GM23248 (cell line): ENCODE data around the gene JUN. TPM values are rescaled to one million over a fixed set of nuclear protein-coding genes. Genes with fewer than 3 reads are reported as not detected.

Experiments used
- DNase-seq: peaks from one replicate; pipeline ENCODE4 v3.0.0-alpha.2; 2015
- H2AFZ ChIP-seq: fragments of 200-600 bp; sonication (generic); 2 replicates; pipeline ENCODE4 v1.6.1; 2016; ENCODE audit warnings: antibody characterized with exemption
- H3F3A ChIP-seq: fragments of 200-600 bp; sonication (generic); 2 replicates; pipeline ENCODE4 v1.6.1; 2016; ENCODE audit warnings: mild to moderate bottlenecking, antibody characterized with exemption, mixed run types; ENCODE audit not compliant: insufficient read depth
- H3K27ac ChIP-seq: fragments of 200-600 bp; sonication (generic); 2 replicates; pipeline ENCODE4 v1.5.1; 2016; ENCODE audit warnings: mild to moderate bottlenecking
- H3K27me3 ChIP-seq: fragments of 200-600 bp; sonication (generic); replicated peaks from 2 replicates; pipeline ENCODE4 v1.6.1; 2016; ENCODE audit warnings: mild to moderate bottlenecking; ENCODE audit not compliant: insufficient read depth
- H3K36me3 ChIP-seq: fragments of 200-600 bp; sonication (generic); 2 replicates; pipeline ENCODE4 v1.6.1; 2016; ENCODE audit warnings: low read depth, mild to moderate bottlenecking
- H3K4me1 ChIP-seq: fragments of 200-600 bp; sonication (generic); 2 replicates; pipeline ENCODE4 v1.6.1; 2016; ENCODE audit warnings: mild to moderate bottlenecking; ENCODE audit not compliant: insufficient read depth
- H3K4me2 ChIP-seq: fragments of 200-600 bp; sonication (generic); one replicate; pipeline ENCODE4 v1.6.1; 2016; ENCODE audit warnings: mild to moderate bottlenecking; ENCODE audit not compliant: unreplicated experiment
- H3K4me3 ChIP-seq: fragments of 200-600 bp; sonication (generic); 2 replicates; pipeline ENCODE4 v1.5.1; 2016; ENCODE audit warnings: mild to moderate bottlenecking
- H3K79me2 ChIP-seq: fragments of 200-600 bp; sonication (generic); 2 replicates; pipeline ENCODE4 v1.6.1; 2016; ENCODE audit warnings: mild to moderate bottlenecking; ENCODE audit not compliant: insufficient read depth
- H3K9ac ChIP-seq: fragments of 200-600 bp; sonication (generic); 2 replicates; pipeline ENCODE4 v1.6.1; 2016; ENCODE audit warnings: mild to moderate bottlenecking
- H3K9me2 ChIP-seq: fragments of 200-600 bp; sonication (generic); 2 replicates; pipeline ENCODE4 v1.6.1; 2016; ENCODE audit warnings: mixed run types, mild to moderate bottlenecking, moderate library complexity; ENCODE audit not compliant: insufficient read depth
- H3K9me3 ChIP-seq: fragments of 200-600 bp; sonication (generic); one replicate; pipeline ENCODE4 v1.6.1; 2017; ENCODE audit warnings: low read depth
- H4K20me1 ChIP-seq: fragments of 200-600 bp; sonication (generic); 2 replicates; pipeline ENCODE4 v1.6.0; 2016; ENCODE audit not compliant: insufficient read depth
- EZH2 ChIP-seq: fragments of 200-600 bp; sonication (generic); IDR thresholded peaks from 2 replicates; pipeline ENCODE4 v1.6.1; 2018; ENCODE audit warnings: antibody characterized with exemption, mild to moderate bottlenecking; ENCODE audit not compliant: insufficient read depth, poor library complexity, severe bottlenecking
- EZH2phosphoT487 ChIP-seq: fragments of 200-600 bp; sonication (generic); IDR thresholded peaks from 2 replicates; pipeline ENCODE4 v1.6.1; 2018; ENCODE audit warnings: antibody characterized with exemption, moderate library complexity, mild to moderate bottlenecking, low read depth; ENCODE audit not compliant: insufficient read depth
- WGBS, 2 experiments: methylation state at CpG; one replicate each; pipeline ENCODE4 v1.1.6; 2015 to 2017; ENCODE audit warnings: low lambda C conversion rate in 2 of 2, low coverage in 1 of 2; ENCODE audit errors: missing lambda C conversion rate in 2 of 2; 5-methylcytosine and 5-hydroxymethylcytosine counted together
- in situ Hi-C: fragments of 300-500 bp; cut with MboI; formaldehyde crosslinking; loops from 2 replicates; pipeline ENCODE4 v1.15.0; 2020
- polyA plus RNA-seq: library from polyadenylated mRNA; unstranded; fragments of >200 nt; fragmentation: Nextera tagmentation; extraction: Ambion mirVana; gene quantifications from 2 replicates; pipeline ENCODE4 v1.2.1, GENCODE V29; 2016
- total RNA-seq: library from RNA; depleted of rRNA; stranded (reverse); fragments of >200 nt; shearing (Covaris generic); gene quantifications from 2 replicates; pipeline ENCODE4 v1.2.3, GENCODE V29; 2014

JUN gene
- total and polyA plus RNA-seq, 2 experiments from 2014 or later, result 45.3 to 112 TPM

- no peaks in the 10 kb centered on the region for H3K27me3 ChIP-seq
- in situ Hi-C loops, result no loop called here
- H3K4me1 ChIP-seq, result peaks cover 14% of the 10 kb centered on the region
- H4K20me1 ChIP-seq, result no peaks in the 10 kb centered on the region
- H3K9me2 ChIP-seq, result no peaks in the 10 kb centered on the region
- H3K27ac ChIP-seq, result no peak overlapping the region
- H3K36me3 ChIP-seq, result no peaks in the 10 kb centered on the region
- H3K4me2 ChIP-seq, result no peak overlapping the region
- H3K4me3 ChIP-seq, result no peak overlapping the region
- H3F3A ChIP-seq, result 0 out of 2 replicates have a peak, but pooled peaks cover 10% of the 10 kb centered on the region
- no peak for TF ChIP-seq EZH2phosphoT487
- no peak for TF ChIP-seq EZH2
- no peaks in the 10 kb centered on the region for H3K79me2 ChIP-seq
- no peak overlapping the region for H3K9ac ChIP-seq
- 48 to 55% methylated on average over 2 of the region's 2 CpGs for WGBS, 2 experiments
- no peak for DNase-seq
- H2AFZ ChIP-seq, result no peak overlapping the region
- no peaks in the 10 kb centered on the region for H3K9me3 ChIP-seq
Observed at GRCh38 chr1:58808077-58808476, 24.2 kb upstream of the JUN start.

GRCh38 chr1:58805716-58806571 is 22.1 kb upstream of the JUN start:
- H3K27me3 ChIP-seq, result no peaks in the 10 kb centered on the region
- no peaks in the 10 kb centered on the region for H4K20me1 ChIP-seq
- H3K36me3 ChIP-seq, result no peaks in the 10 kb centered on the region
- DNase-seq, result no peak
- in situ Hi-C loops, result no loop called here
- H3K4me1 ChIP-seq, result peaks cover 14% of the 10 kb centered on the region
- H3K9ac ChIP-seq, result no peak overlapping the region
- H3K27ac ChIP-seq, result no peak overlapping the region
- H3F3A ChIP-seq, result 0 out of 2 replicates have a peak, but pooled peaks cover 10% of the 10 kb centered on the region
- no peak overlapping the region for H3K4me2 ChIP-seq
- H3K9me3 ChIP-seq, result no peaks in the 10 kb centered on the region
- TF ChIP-seq EZH2 (no peak), EZH2phosphoT487 (no peak)
- H3K9me2 ChIP-seq, result no peaks in the 10 kb centered on the region
- 85 to 89% methylated on average over 11 of the region's 11 CpGs for WGBS, 2 experiments
- no peak overlapping the region for H3K4me3 ChIP-seq
- no peaks in the 10 kb centered on the region for H3K79me2 ChIP-seq
- H2AFZ ChIP-seq, result no peak overlapping the region

GRCh38 chr1:58804853-58805565 is 21.2 kb upstream of the JUN start:
- Histone ChIP-seq H3F3A (0 out of 2 replicates have a peak, but pooled peaks cover 5% of the 10 kb centered on the region), H3K4me3 (no peak overlapping the region), H3K9ac (no peak overlapping the region), H4K20me1 (no peaks in the 10 kb centered on the region), H3K4me2 (no peak overlapping the region), H3K79me2 (no peaks in the 10 kb centered on the region), H2AFZ (no peak overlapping the region), H3K9me2 (no peaks in the 10 kb centered on the region), H3K27ac (no peak overlapping the region), H3K4me1 (peaks cover 12% of the 10 kb centered on the region), H3K27me3 (no peaks in the 10 kb centered on the region), H3K36me3 (no peaks in the 10 kb centered on the region), H3K9me3 (no peaks in the 10 kb centered on the region)
- TF ChIP-seq EZH2 (no peak), EZH2phosphoT487 (no peak)
- WGBS, 2 experiments, result 58 to 63% methylated on average over 3 of the region's 3 CpGs
- no peak for DNase-seq
- in situ Hi-C loops, result no loop called here

GRCh38 chr1:58803858-58804257 is 20.0 kb upstream of the JUN start:
- no peak overlapping the region for H2AFZ ChIP-seq
- DNase-seq, result no peak
- H3K4me2 ChIP-seq, result no peak overlapping the region
- no peaks in the 10 kb centered on the region for H3K9me3 ChIP-seq
- H3K4me1 ChIP-seq, result peaks cover under 1% of the 10 kb centered on the region; the same call in 1 of the 2 replicates
- H3F3A ChIP-seq, result no peaks in the 10 kb centered on the region
- no peaks in the 10 kb centered on the region for H3K36me3 ChIP-seq
- H4K20me1 ChIP-seq, result no peaks in the 10 kb centered on the region
- TF ChIP-seq EZH2, result no peak
- no peak for TF ChIP-seq EZH2phosphoT487
- in situ Hi-C loops, result no loop called here
- H3K9me2 ChIP-seq, result no peaks in the 10 kb centered on the region
- H3K4me3 ChIP-seq, result no peak overlapping the region
- 96 to 98% methylated on average over 2 of the region's 2 CpGs for WGBS, 2 experiments
- no peaks in the 10 kb centered on the region for H3K27me3 ChIP-seq
- no peak overlapping the region for H3K27ac ChIP-seq
- H3K9ac ChIP-seq, result no peak overlapping the region
- H3K79me2 ChIP-seq, result no peaks in the 10 kb centered on the region
